GM04504 (cell line): ENCODE results near the gene CENPN.

Source experiments
- DNase-seq: peaks from one replicate; pipeline ENCODE4 v3.0.0-alpha.2; 2012; ENCODE audit warnings: low read depth

Gene CENPN

GRCh38 chr16:81077076-81077940 lies 70.3 kb downstream of the CENPN start, which contains the start of gene C16orf46:
Gene C16orf46, minus strand, starts transcription at chr16:81077238. Its CDS starts 13,283 bp downstream, at chr16:81063955.
- DNase-seq = peak; percentile 92

- DNase-seq = no peak
Observed at GRCh38 chr16:81080233-81080632, 73.2 kb downstream of the CENPN start.

- no peak for DNase-seq
Observed at GRCh38 chr16:81081014-81081413, 74.0 kb downstream of the CENPN start.
